WTC11 (cell line): ENCODE data around the gene NRG2. TPM values are rescaled to one million over a fixed set of nuclear protein-coding genes. Genes with fewer than 3 reads are reported as not detected.

ENCODE experiments used
- ATAC-seq: fragments of 200-7000 bp; cut with Tn5 transposase; 2 replicates; pipeline ENCODE4 v1.10.0; 2021; ENCODE audit warnings: mild to moderate bottlenecking, moderate library complexity
- CTCF ChIA-PET: fragments of 300-600 bp; sonication (Branson Sonifier 250); formaldehyde crosslinking; loops from one replicate; lab custom pipeline; 2021; ENCODE audit warnings: antibody characterized with exemption; lab: Charles Lee
- POLR2A ChIA-PET: fragments of 350-600 bp; sonication (Branson Sonifier 250); formaldehyde crosslinking; loops from one replicate; lab custom pipeline; 2021; ENCODE audit warnings: antibody characterized with exemption; lab: Charles Lee
- DNase-seq: peaks from one replicate; pipeline ENCODE4 v3.0.0; 2021; ENCODE audit warnings: low spot score
- H3K27ac Mint-ChIP-seq: 2 replicates; pipeline ENCODE4 v1.8.0; 2021; ENCODE audit warnings: mixed read lengths
- H3K27me3 Mint-ChIP-seq: 2 replicates; pipeline ENCODE4 v1.8.0; 2021; ENCODE audit warnings: low read depth, mild to moderate bottlenecking, moderate library complexity, mixed read lengths
- H3K36me3 Mint-ChIP-seq: 2 replicates; pipeline ENCODE4 v1.8.0; 2021; ENCODE audit warnings: mixed read lengths
- H3K4me1 Mint-ChIP-seq: 2 replicates; pipeline ENCODE4 v1.8.0; 2022; ENCODE audit warnings: mixed read lengths
- H3K4me3 Mint-ChIP-seq: 2 replicates; pipeline ENCODE4 v1.8.0; 2021; ENCODE audit warnings: mild to moderate bottlenecking, moderate library complexity, mixed read lengths
- H3K9me3 Mint-ChIP-seq: 2 replicates; pipeline ENCODE4 v1.8.0; 2021; ENCODE audit warnings: mixed read lengths
- ARID4B ChIP-seq: sonication (generic); formaldehyde crosslinking; IDR thresholded peaks from 2 replicates; pipeline ENCODE4 v1.8.0; 2023; ENCODE audit warnings: missing genetic modification reagents, mild to moderate bottlenecking, borderline replicate concordance
- EMX1 ChIP-seq: fragments of 250-450 bp; sonication (Bioruptor Pico); IDR thresholded peaks from 2 replicates; pipeline ENCODE4 v1.8.0; 2021; ENCODE audit warnings: mild to moderate bottlenecking
- ERG ChIP-seq: fragments of 250-450 bp; sonication (Bioruptor Pico); IDR thresholded peaks from 2 replicates; pipeline ENCODE4 v1.8.0; 2021; ENCODE audit warnings: mild to moderate bottlenecking
- FOXJ3 ChIP-seq: sonication (generic); formaldehyde crosslinking; IDR thresholded peaks from 2 replicates; pipeline ENCODE4 v1.9.0; 2021; ENCODE audit warnings: missing genetic modification reagents, mild to moderate bottlenecking, borderline replicate concordance
- FOXK1 ChIP-seq: sonication (generic); formaldehyde crosslinking; IDR thresholded peaks from 2 replicates; pipeline ENCODE4 v1.8.0; 2022; ENCODE audit warnings: mild to moderate bottlenecking, moderate library complexity, missing genetic modification reagents
- FOXP1 ChIP-seq: sonication (generic); formaldehyde crosslinking; IDR thresholded peaks from 2 replicates; pipeline ENCODE4 v1.8.0; 2022; ENCODE audit warnings: missing genetic modification reagents, mild to moderate bottlenecking, moderate library complexity, borderline replicate concordance
- FOXP4 ChIP-seq: sonication (generic); formaldehyde crosslinking; IDR thresholded peaks from 2 replicates; pipeline ENCODE4 v1.8.0; 2022; ENCODE audit warnings: mild to moderate bottlenecking, missing genetic modification reagents
- GRHL2 ChIP-seq: fragments of 250-450 bp; sonication (Bioruptor Pico); IDR thresholded peaks from 2 replicates; pipeline ENCODE4 v1.8.0; 2022; ENCODE audit warnings: mild to moderate bottlenecking, moderate library complexity; ENCODE audit not compliant: insufficient replicate concordance, severe bottlenecking
- GTF2I ChIP-seq: fragments of 250-450 bp; sonication (Bioruptor Pico); conservative IDR thresholded peaks from 2 replicates; pipeline ENCODE4 v1.4.0; 2021; ENCODE audit warnings: mild to moderate bottlenecking
- IRF2 ChIP-seq: sonication (generic); formaldehyde crosslinking; IDR thresholded peaks from 2 replicates; pipeline ENCODE4 v1.8.0; 2022; ENCODE audit warnings: low read depth, missing genetic modification reagents, borderline replicate concordance
- JAZF1 ChIP-seq: fragments of 250-450 bp; sonication (Bioruptor Pico); IDR thresholded peaks from 2 replicates; pipeline ENCODE4 v1.9.0; 2021; ENCODE audit warnings: moderate library complexity, mild to moderate bottlenecking, inconsistent platforms
- JUN ChIP-seq: sonication (generic); formaldehyde crosslinking; IDR thresholded peaks from 2 replicates; pipeline ENCODE4 v1.8.0; 2023; ENCODE audit warnings: mild to moderate bottlenecking, missing genetic modification reagents
- NR2C2 ChIP-seq: sonication (generic); formaldehyde crosslinking; IDR thresholded peaks from 2 replicates; pipeline ENCODE4 v1.8.0; 2022; ENCODE audit warnings: mild to moderate bottlenecking, missing genetic modification reagents
- OVOL2 ChIP-seq: fragments of 250-450 bp; sonication (Bioruptor Pico); IDR thresholded peaks from 2 replicates; pipeline ENCODE4 v1.9.0; 2021; ENCODE audit warnings: mild to moderate bottlenecking, borderline replicate concordance
- TEAD1 ChIP-seq: sonication (generic); formaldehyde crosslinking; IDR thresholded peaks from 2 replicates; pipeline ENCODE4 v1.8.0; 2022; ENCODE audit warnings: mild to moderate bottlenecking, missing genetic modification reagents
- ZBTB43 ChIP-seq: sonication (generic); formaldehyde crosslinking; IDR thresholded peaks from 2 replicates; pipeline ENCODE4 v1.8.1; 2023; ENCODE audit warnings: mild to moderate bottlenecking, missing genetic modification reagents
- ZNF219 ChIP-seq: sonication (generic); formaldehyde crosslinking; IDR thresholded peaks from 2 replicates; pipeline ENCODE4 v1.8.0; 2023; ENCODE audit warnings: missing genetic modification reagents, mild to moderate bottlenecking, borderline replicate concordance
- ZNF232 ChIP-seq: sonication (generic); formaldehyde crosslinking; IDR thresholded peaks from 2 replicates; pipeline ENCODE4 v1.8.0; 2022; ENCODE audit warnings: mild to moderate bottlenecking, missing genetic modification reagents
- total RNA-seq: library from RNA; stranded (reverse); gene quantifications from 3 replicates; pipeline ENCODE4 v1.2.3, GENCODE V29; 2021
- TF ChIP-seq, protein P1 (sequence below): sonication (generic); formaldehyde crosslinking; IDR thresholded peaks from 2 replicates; pipeline ENCODE4 v1.8.0; 2023; ENCODE audit warnings: mild to moderate bottlenecking, missing genetic modification reagents
- TF ChIP-seq, protein P2 (sequence below): sonication (generic); formaldehyde crosslinking; conservative IDR thresholded peaks from 2 replicates; pipeline ENCODE4 v1.8.1; 2023; ENCODE audit warnings: mild to moderate bottlenecking, low read depth, missing genetic modification reagents, moderate library complexity

Gene NRG2
- total RNA-seq, 1 experiment from 2014 or later = 0.44 TPM

- CTCF ChIA-PET = interaction anchor here (0.8 to 7.0 kb wide), 3 partner anchors 16 to 187 kb away, joined by 3 to 46 read pairs (median 3); no protein-coding TSS in a partner anchor
- H3K36me3 Mint-ChIP-seq = no peaks in the 10 kb centered on the region
- POLR2A ChIA-PET = no interaction called here
- peaks cover 3% of the 10 kb centered on the region; the same call in 1 of the 2 replicates for H3K9me3 Mint-ChIP-seq
- peaks cover 38% of the 10 kb centered on the region for H3K4me1 Mint-ChIP-seq
- H3K4me3 Mint-ChIP-seq = no peak overlapping the region
- H3K27ac Mint-ChIP-seq = no peak overlapping the region
- DNase-seq (no peak), ATAC-seq (no peak)
- no peak for TF ChIP-seq TEAD1 (CRISPR knock-in tag)
- TF ChIP-seq IRF2 (CRISPR knock-in tag) = no peak
- no peak for TF ChIP-seq ERG (CRISPR knock-in tag)
- TF ChIP-seq FOXP4 (CRISPR knock-in tag) = no peak
- TF ChIP-seq GRHL2 (CRISPR knock-in tag) = no peak
- no peak for TF ChIP-seq EMX1 (CRISPR knock-in tag)
- TF ChIP-seq FOXP1 (CRISPR knock-in tag) = no peak
- no peak for TF ChIP-seq FOXJ3
- TF ChIP-seq JUN (CRISPR knock-in tag) = no peak
- TF ChIP-seq ZBTB43 (CRISPR knock-in tag) = no peak
- TF ChIP-seq, protein P1, sequence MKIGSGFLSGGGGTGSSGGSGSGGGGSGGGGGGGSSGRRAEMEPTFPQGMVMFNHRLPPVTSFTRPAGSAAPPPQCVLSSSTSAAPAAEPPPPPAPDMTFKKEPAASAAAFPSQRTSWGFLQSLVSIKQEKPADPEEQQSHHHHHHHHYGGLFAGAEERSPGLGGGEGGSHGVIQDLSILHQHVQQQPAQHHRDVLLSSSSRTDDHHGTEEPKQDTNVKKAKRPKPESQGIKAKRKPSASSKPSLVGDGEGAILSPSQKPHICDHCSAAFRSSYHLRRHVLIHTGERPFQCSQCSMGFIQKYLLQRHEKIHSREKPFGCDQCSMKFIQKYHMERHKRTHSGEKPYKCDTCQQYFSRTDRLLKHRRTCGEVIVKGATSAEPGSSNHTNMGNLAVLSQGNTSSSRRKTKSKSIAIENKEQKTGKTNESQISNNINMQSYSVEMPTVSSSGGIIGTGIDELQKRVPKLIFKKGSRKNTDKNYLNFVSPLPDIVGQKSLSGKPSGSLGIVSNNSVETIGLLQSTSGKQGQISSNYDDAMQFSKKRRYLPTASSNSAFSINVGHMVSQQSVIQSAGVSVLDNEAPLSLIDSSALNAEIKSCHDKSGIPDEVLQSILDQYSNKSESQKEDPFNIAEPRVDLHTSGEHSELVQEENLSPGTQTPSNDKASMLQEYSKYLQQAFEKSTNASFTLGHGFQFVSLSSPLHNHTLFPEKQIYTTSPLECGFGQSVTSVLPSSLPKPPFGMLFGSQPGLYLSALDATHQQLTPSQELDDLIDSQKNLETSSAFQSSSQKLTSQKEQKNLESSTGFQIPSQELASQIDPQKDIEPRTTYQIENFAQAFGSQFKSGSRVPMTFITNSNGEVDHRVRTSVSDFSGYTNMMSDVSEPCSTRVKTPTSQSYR (CRISPR knock-in tag) = no peak
- TF ChIP-seq GTF2I (CRISPR knock-in tag) = no peak
- TF ChIP-seq, protein P2, sequence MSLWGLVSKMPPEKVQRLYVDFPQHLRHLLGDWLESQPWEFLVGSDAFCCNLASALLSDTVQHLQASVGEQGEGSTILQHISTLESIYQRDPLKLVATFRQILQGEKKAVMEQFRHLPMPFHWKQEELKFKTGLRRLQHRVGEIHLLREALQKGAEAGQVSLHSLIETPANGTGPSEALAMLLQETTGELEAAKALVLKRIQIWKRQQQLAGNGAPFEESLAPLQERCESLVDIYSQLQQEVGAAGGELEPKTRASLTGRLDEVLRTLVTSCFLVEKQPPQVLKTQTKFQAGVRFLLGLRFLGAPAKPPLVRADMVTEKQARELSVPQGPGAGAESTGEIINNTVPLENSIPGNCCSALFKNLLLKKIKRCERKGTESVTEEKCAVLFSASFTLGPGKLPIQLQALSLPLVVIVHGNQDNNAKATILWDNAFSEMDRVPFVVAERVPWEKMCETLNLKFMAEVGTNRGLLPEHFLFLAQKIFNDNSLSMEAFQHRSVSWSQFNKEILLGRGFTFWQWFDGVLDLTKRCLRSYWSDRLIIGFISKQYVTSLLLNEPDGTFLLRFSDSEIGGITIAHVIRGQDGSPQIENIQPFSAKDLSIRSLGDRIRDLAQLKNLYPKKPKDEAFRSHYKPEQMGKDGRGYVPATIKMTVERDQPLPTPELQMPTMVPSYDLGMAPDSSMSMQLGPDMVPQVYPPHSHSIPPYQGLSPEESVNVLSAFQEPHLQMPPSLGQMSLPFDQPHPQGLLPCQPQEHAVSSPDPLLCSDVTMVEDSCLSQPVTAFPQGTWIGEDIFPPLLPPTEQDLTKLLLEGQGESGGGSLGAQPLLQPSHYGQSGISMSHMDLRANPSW (CRISPR knock-in tag) = no peak
- no peak for TF ChIP-seq ZNF219
- no peak for TF ChIP-seq FOXK1 (CRISPR knock-in tag)
- TF ChIP-seq OVOL2 (CRISPR knock-in tag) = no peak
- TF ChIP-seq ARID4B (CRISPR knock-in tag) = no peak
- TF ChIP-seq NR2C2 = no peak
- no peak for TF ChIP-seq JAZF1 (CRISPR knock-in tag)
- no peak for TF ChIP-seq ZNF232
- H3K27me3 Mint-ChIP-seq = no peaks in the 10 kb centered on the region
Measured at GRCh38 chr5:139952574-139952973, 90.5 kb downstream of the NRG2 start.
